Body of pancreas (tissue), 4 donors: Measurements from ENCODE around the gene MRE11. TPM values are rescaled to one million over a fixed set of nuclear protein-coding genes. Genes with fewer than 3 reads are reported as not detected.

Experiments used
- ATAC-seq: fragments of 150-250 bp; one replicate; pipeline ENCODE4 v1.9.1; 2016
- DNase-seq, 4 donors: peaks; one replicate each; pipeline ENCODE4 v3.0.0-alpha.2; 2019
- H3K27ac ChIP-seq, 4 donors: fragments of 200-600 bp; sonication (generic); 1 replicate in 3 of 4; 2 replicates in 1 of 4; pipeline versions ENCODE4 v1.5.1 to v1.6.1; 2016 to 2019; ENCODE audit warnings: mild to moderate bottlenecking in 1 of 4, mixed read lengths in 1 of 4, moderate library complexity in 1 of 4
- H3K27me3 ChIP-seq, 2 donors: fragments of 200-600 bp; sonication (generic); one replicate each; pipeline ENCODE4 v1.6.0; 2016; ENCODE audit warnings: mild to moderate bottlenecking in 1 of 2
- H3K36me3 ChIP-seq, 2 donors: fragments of 200-600 bp; sonication (generic); replicated peaks in 1 of 2; 2 replicates each; pipeline ENCODE4 v1.5.1; 2016; ENCODE audit warnings: low read depth in 2 of 2; ENCODE audit not compliant: insufficient read depth in 1 of 2
- H3K4me1 ChIP-seq: fragments of 200-600 bp; sonication (generic); one replicate; pipeline ENCODE4 v1.6.0; 2016
- H3K4me3 ChIP-seq, 2 donors: fragments of 200-600 bp; sonication (generic); 1 replicate in 1 of 2; 2 replicates in 1 of 2; pipeline ENCODE4 v1.5.1; 2016 to 2019
- H3K9me3 ChIP-seq, 3 donors: fragments of 200-600 bp; sonication (generic); 1 replicate in 2 of 3; 2 replicates in 1 of 3; pipeline ENCODE4 v1.5.1; 2016
- CTCF ChIP-seq, 7 experiments: fragments of 450-650 bp in 4 of 7; fragments of 200-600 bp in 3 of 7; sonication (generic) in 3 of 7; IDR thresholded peaks; one replicate each; pipeline ENCODE4 v1.5.1; 2016 to 2019; ENCODE audit warnings: antibody characterized with exemption in 7 of 7
- POLR2A ChIP-seq, 3 donors: fragments of 450-650 bp; IDR thresholded peaks; one replicate each; pipeline ENCODE4 v1.6.1; 2016; ENCODE audit warnings: antibody characterized with exemption in 3 of 3, mild to moderate bottlenecking in 2 of 3
- WGBS, 2 donors: methylation state at CpG; one replicate each; pipeline ENCODE4 v1.1.5; 2017; 5-methylcytosine and 5-hydroxymethylcytosine counted together
- intact Hi-C: fragments of 100-400 bp; cut with DNase I; formaldehyde crosslinking; loops from one replicate; pipeline ENCODE4 v1.15.1; 2023
- total RNA-seq, 2 donors: library from RNA; depleted of rRNA; stranded (reverse); fragments of >200 nt; gene quantifications; one replicate each; pipeline ENCODE4 v1.1.0, GENCODE V29; 2016

MRE11 gene
- total RNA-seq, 2 donors from 2014 or later: 9.2 to 18.9 TPM

- no peak for DNase-seq
- WGBS, 2 donors: 90 to 97% methylated on average over 2 of the region's 2 CpGs
- peaks cover 0 to 5% of the 10 kb centered on the region in 2 donors for H3K36me3 ChIP-seq
- H3K27me3 ChIP-seq: no peaks in the 10 kb centered on the region
- H3K4me3 ChIP-seq: no peak overlapping the region
- intact Hi-C loops: no loop called here
- ATAC-seq: no peak
- no peaks in the 10 kb centered on the region for H3K4me1 ChIP-seq
- H3K27ac ChIP-seq: no peak overlapping the region
- TF ChIP-seq CTCF (IDR thresholded peaks at IDR 0.05) (no peak), POLR2A (IDR thresholded peaks at IDR 0.05) (no peak)
- H3K9me3 ChIP-seq: no peaks in the 10 kb centered on the region
Measured at GRCh38 chr11:94424011-94424410, 69.6 kb downstream of the MRE11 start.

GRCh38 chr11:94423507-94423906 is 70.1 kb downstream of the MRE11 start:
- 95 to 100% methylated on average over 1 to 3 of the region's 3 CpGs for WGBS, 2 donors
- TF ChIP-seq CTCF (IDR thresholded peaks at IDR 0.05) (no peak), POLR2A (IDR thresholded peaks at IDR 0.05) (no peak)
- ATAC-seq (no peak), DNase-seq (no peak)
- Histone ChIP-seq H3K4me3 (no peak overlapping the region), H3K27ac (no peak overlapping the region), H3K27me3 (no peaks in the 10 kb centered on the region), H3K4me1 (no peaks in the 10 kb centered on the region), H3K36me3 (peaks cover 0 to under 1% of the 10 kb centered on the region in 2 donors), H3K9me3 (no peaks in the 10 kb centered on the region)
- intact Hi-C loops: no loop called here

DNA sequence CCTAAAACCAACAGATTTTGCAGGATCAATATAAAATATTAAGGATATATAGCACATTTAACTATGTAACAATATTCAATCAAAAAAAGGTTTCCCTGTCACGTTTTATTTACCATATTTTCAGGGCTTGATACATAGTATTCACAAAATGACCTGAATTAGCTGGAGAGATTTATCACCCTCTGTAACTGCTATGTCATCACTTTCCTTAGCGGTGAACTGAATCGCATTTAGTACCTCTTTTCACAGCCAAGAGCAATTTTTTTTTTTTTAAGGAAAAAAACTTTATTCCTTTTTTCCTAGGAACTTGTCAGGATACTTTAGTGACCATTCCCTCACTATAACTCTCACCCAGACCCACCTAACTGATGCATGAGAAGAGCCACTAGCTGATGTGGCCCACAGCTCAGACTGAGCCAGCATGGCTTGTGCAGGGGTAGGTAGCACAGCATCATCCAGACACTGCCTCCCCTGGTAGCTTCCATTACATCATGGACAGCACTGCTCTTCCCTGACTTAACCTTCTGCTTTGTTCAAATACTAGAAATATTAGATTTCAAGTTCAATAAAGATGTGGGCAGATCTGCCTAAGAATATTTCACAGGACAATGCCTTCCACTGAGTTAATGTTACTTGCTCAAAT is 75.4 kb downstream of the MRE11 start:
- ATAC-seq: no peak

DNA sequence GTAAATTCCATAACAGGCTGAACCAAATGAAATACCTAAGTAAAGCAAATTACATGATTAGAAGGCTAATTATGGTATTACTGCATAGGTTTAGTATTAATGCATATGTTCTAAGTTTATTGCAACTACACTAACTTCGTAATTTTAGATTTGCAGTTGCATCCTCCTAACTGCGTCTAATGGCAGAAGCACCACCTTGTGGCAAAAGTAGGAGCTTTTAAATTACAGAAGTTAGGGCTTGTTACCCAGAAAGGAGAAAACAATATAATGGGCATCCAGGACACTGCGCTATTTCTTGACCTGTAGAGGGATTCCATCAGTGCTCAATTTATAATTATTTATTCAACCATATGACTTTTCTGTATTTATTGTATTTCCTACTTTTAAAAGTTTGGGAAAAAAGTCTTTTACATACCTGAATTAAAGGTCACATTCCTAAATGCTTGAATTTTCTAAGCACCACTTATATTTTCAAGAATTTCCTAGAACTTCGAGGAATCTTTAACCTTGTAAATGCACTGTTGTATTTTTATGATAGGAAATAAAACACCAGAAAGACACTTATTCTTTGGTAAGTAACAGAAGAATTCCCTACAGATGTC is 76.2 kb downstream of the MRE11 start:
- TF ChIP-seq CTCF (IDR thresholded peaks at IDR 0.05) (peak; percentile 14 to 47 (median 38)), POLR2A (IDR thresholded peaks at IDR 0.05) (no peak)
- ATAC-seq (no peak), DNase-seq (peak in 1 of 4 donors; percentile 9)
- WGBS, 2 donors: 58 to 62% methylated on average over 4 of the region's 4 CpGs
- intact Hi-C loops: no loop called here
- H3K27ac ChIP-seq: no peak overlapping the region
- H3K36me3 ChIP-seq: no peaks in the 10 kb centered on the region
- H3K4me1 ChIP-seq: no peaks in the 10 kb centered on the region
- no peaks in the 10 kb centered on the region for H3K27me3 ChIP-seq
- H3K4me3 ChIP-seq: no peak overlapping the region
- H3K9me3 ChIP-seq: no peaks in the 10 kb centered on the region

More for the DNA sequence above, 75.4 kb downstream of the MRE11 start:
- H3K36me3 ChIP-seq: no peaks in the 10 kb centered on the region
- no peak for TF ChIP-seq CTCF (IDR thresholded peaks at IDR 0.05)
- TF ChIP-seq POLR2A (IDR thresholded peaks at IDR 0.05): no peak
- intact Hi-C loops: no loop called here
- H3K9me3 ChIP-seq: no peaks in the 10 kb centered on the region
- H3K4me3 ChIP-seq: no peak overlapping the region
- DNase-seq: no peak
- no peak overlapping the region for H3K27ac ChIP-seq
- no peaks in the 10 kb centered on the region for H3K4me1 ChIP-seq
- WGBS, 2 donors: 66 to 80% methylated on average over 3 of the region's 3 CpGs
- H3K27me3 ChIP-seq: no peaks in the 10 kb centered on the region
